ENCODE results near the gene NMNAT1.
"Not testable (repeated sequence)": the region's sequence is repeated elsewhere in the genome, so short reads cannot be mapped to it uniquely, and the experiment has no call there.

Gene NMNAT1

GRCh38 chr1:9922342-9922741 is 20.9 kb upstream of the NMNAT1 start:
- DNase-seq, result no peak

- no peak for DNase-seq
Measured at GRCh38 chr1:9927259-9927658, 16.0 kb upstream of the NMNAT1 start.

- DNase-seq, result no peak
Measured at GRCh38 chr1:9929431-9930385, 13.6 kb upstream of the NMNAT1 start.

- no peak for DNase-seq
Measured at GRCh38 chr1:9942399-9942938, 806 bp upstream of the NMNAT1 start.

GRCh38 chr1:9946315-9946714 is 3.0 kb downstream of the NMNAT1 start:
- no peak for DNase-seq

GRCh38 chr1:9957726-9958125 is 14.5 kb downstream of the NMNAT1 start:
- no peak for DNase-seq

- DNase-seq, result no peak
Measured at GRCh38 chr1:9960011-9960410, 16.7 kb downstream of the NMNAT1 start.

GRCh38 chr1:9960706-9961562 is 17.7 kb downstream of the NMNAT1 start:
- DNase-seq, result no peak

- DNase-seq, result no peak
Measured at GRCh38 chr1:9984253-9984652, 41.0 kb downstream of the NMNAT1 start.

GRCh38 chr1:9985001-9985400 is 41.7 kb downstream of the NMNAT1 start:
- DNase-seq, result no peak

GRCh38 chr1:9989773-9990172 is 46.5 kb downstream of the NMNAT1 start:
- no peak for DNase-seq

- DNase-seq, result no peak
Measured at GRCh38 chr1:9990944-9991343, 47.7 kb downstream of the NMNAT1 start.

- DNase-seq, result no peak
Measured at GRCh38 chr1:9992910-9993309, 49.6 kb downstream of the NMNAT1 start.

GRCh38 chr1:9993561-9994075 is 50.3 kb downstream of the NMNAT1 start:
- no peak for DNase-seq

- no peak for DNase-seq
Measured at GRCh38 chr1:9996624-9997582, 53.6 kb downstream of the NMNAT1 start, which contains the start of gene RBP7. TSS of gene RBP7 (plus strand) at chr1:9997228. CDS start at chr1:9997259, 31 bp downstream.

- no peak for DNase-seq
Measured at GRCh38 chr1:10001016-10001665, 57.9 kb downstream of the NMNAT1 start.

GRCh38 chr1:10005248-10005647 is 62.0 kb downstream of the NMNAT1 start:
- DNase-seq, result not testable (repeated sequence)

- no peak for DNase-seq
Measured at GRCh38 chr1:10007169-10007568, 63.9 kb downstream of the NMNAT1 start.

- no peak for DNase-seq
Measured at GRCh38 chr1:10014016-10014415, 70.7 kb downstream of the NMNAT1 start.

GRCh38 chr1:10019561-10019960 is 76.3 kb downstream of the NMNAT1 start:
- DNase-seq, result no peak

- DNase-seq, result no peak
Measured at GRCh38 chr1:10020086-10020485, 76.8 kb downstream of the NMNAT1 start.

All from effector CD8-positive, alpha-beta T cell (primary cell).